HCT116 (cell line): ENCODE data around the gene PDSS1. TPM values are rescaled to one million over a fixed set of nuclear protein-coding genes. Genes with fewer than 3 reads are reported as not detected.

Experiments used
- ATAC-seq: fragments of 200-7000 bp; cut with Tn5 transposase; 2 replicates; pipeline ENCODE4 v1.9.1; 2020; ENCODE audit warnings: mild to moderate bottlenecking, moderate library complexity
- BruUV-seq: library from RNA; stranded (reverse); fragments of 400-500 nt; replicated peaks from 2 replicates; lab custom pipeline; 2021; lab: Mats Ljungman, UMichigan
- CTCF ChIA-PET: fragments of 300-600 bp; sonication (Branson Sonifier 250); formaldehyde crosslinking; loops from one replicate; lab custom pipeline; 2021; ENCODE audit warnings: antibody characterized with exemption; lab: Charles Lee
- POLR2A ChIA-PET: fragments of 300-600, 350-600 bp; sonication (Branson Sonifier 250); formaldehyde crosslinking; loops from one replicate; lab custom pipeline; 2021; ENCODE audit warnings: antibody characterized with exemption; lab: Charles Lee
- RAD21 ChIA-PET, 2 experiments: fragments of 300-600 bp; sonication (Branson Sonifier 250); formaldehyde crosslinking; loops; one replicate each; lab custom pipeline; 2023; ENCODE audit warnings: low total read pairs in 2 of 2; ENCODE audit not compliant: uncharacterized antibody in 2 of 2, unreplicated experiment in 2 of 2, low non-redundant PET in 1 of 2; lab: Charles Lee
- DNase-seq: peaks from one replicate; pipeline ENCODE4 v3.0.0-alpha.2; 2010; ENCODE audit warnings: low read depth, low spot score
- H2AFZ ChIP-seq: fragments of 200-600 bp; shearing (Covaris generic), sonication (generic); 2 replicates; pipeline ENCODE4 v1.6.1; 2017; ENCODE audit warnings: low read depth, mixed run types, mixed read lengths, antibody characterized with exemption, low read length; ENCODE audit not compliant: poor library complexity, severe bottlenecking
- H3K27ac ChIP-seq: 2 replicates; pipeline ENCODE4 v1.5.1; 2012; ENCODE audit warnings: low read depth, low read length
- H3K27me3 ChIP-seq: fragments of 200-600 bp; sonication (generic); 2 replicates; pipeline ENCODE4 v1.6.1; 2016; ENCODE audit warnings: mixed run types, low read length, mixed read lengths; ENCODE audit not compliant: insufficient read depth
- H3K36me3 ChIP-seq, 2 experiments: fragments of 200-500 bp in 1 of 2; fragments of 200-600 bp in 1 of 2; sonication (Bioruptor generic) in 1 of 2; sonication (generic) in 1 of 2; 2 replicates each; pipeline versions ENCODE4 v1.5.1 to v1.6.1; 2014 to 2016; ENCODE audit warnings: low read length in 2 of 2, inconsistent platforms in 1 of 2, mixed read lengths in 1 of 2, mixed run types in 1 of 2; ENCODE audit not compliant: insufficient read depth in 2 of 2, control insufficient read depth in 1 of 2
- H3K4me1 ChIP-seq, 2 experiments: fragments of 200-600 bp in 1 of 2; sonication (generic) in 1 of 2; 2 replicates each; pipeline versions ENCODE4 v1.5.1 to v1.6.1; 2012 to 2017; ENCODE audit warnings: low read length in 2 of 2, inconsistent platforms in 1 of 2, mild to moderate bottlenecking in 1 of 2, mixed read lengths in 1 of 2, mixed run types in 1 of 2, moderate library complexity in 1 of 2; ENCODE audit not compliant: insufficient read depth in 2 of 2, control insufficient read depth in 1 of 2
- H3K4me2 ChIP-seq: fragments of 200-600 bp; sonication (generic); 2 replicates; pipeline ENCODE4 v1.6.1; 2017; ENCODE audit warnings: mixed run types, low read length, mixed read lengths
- H3K4me3 ChIP-seq, 2 experiments: fragments of 200-600 bp in 1 of 2; sonication (generic) in 1 of 2; replicated peaks in 1 of 2; 2 replicates each; pipeline ENCODE4 v1.5.1; 2011 to 2016; ENCODE audit warnings: low read length in 2 of 2, control low read depth in 1 of 2, low read depth in 1 of 2, mild to moderate bottlenecking in 1 of 2, mixed read lengths in 1 of 2, mixed run types in 1 of 2
- H3K79me2 ChIP-seq: fragments of 200-600 bp; sonication (generic); 2 replicates; pipeline ENCODE4 v1.6.1; 2017; ENCODE audit warnings: mild to moderate bottlenecking, mixed run types, low read length, moderate library complexity, mixed read lengths; ENCODE audit not compliant: insufficient read depth
- H3K9ac ChIP-seq: fragments of 200-600 bp; sonication (generic); 2 replicates; pipeline ENCODE4 v1.6.1; 2016; ENCODE audit warnings: low read length, mixed read lengths
- H3K9me2 ChIP-seq: fragments of 200-600 bp; sonication (generic), shearing (Covaris generic); 2 replicates; pipeline ENCODE4 v1.6.1; 2017; ENCODE audit warnings: mixed run types, mild to moderate bottlenecking, moderate library complexity; ENCODE audit not compliant: insufficient read depth
- H3K9me3 ChIP-seq, 2 experiments: fragments of 200-500 bp in 1 of 2; fragments of 200-600 bp in 1 of 2; sonication (Bioruptor generic) in 1 of 2; sonication (generic) in 1 of 2; 2 replicates each; pipeline ENCODE4 v1.6.1; 2014 to 2017; ENCODE audit warnings: low read length in 2 of 2, mixed read lengths in 2 of 2, inconsistent platforms in 1 of 2, low read depth in 1 of 2, mild to moderate bottlenecking in 1 of 2, mixed run types in 1 of 2, moderate library complexity in 1 of 2; ENCODE audit not compliant: control insufficient read depth in 1 of 2, insufficient read depth in 1 of 2
- H4K20me1 ChIP-seq: fragments of 200-600 bp; sonication (generic), shearing (Covaris generic); 2 replicates; pipeline ENCODE4 v1.6.1; 2017; ENCODE audit warnings: mixed run types, mild to moderate bottlenecking, moderate library complexity; ENCODE audit not compliant: insufficient read depth
- CBX3 ChIP-seq: IDR thresholded peaks from 2 replicates; pipeline ENCODE4 v1.6.1; 2012; ENCODE audit warnings: low read depth
- CTCF ChIP-seq, 3 experiments: fragments of 200-600 bp in 1 of 3; sonication (generic) in 1 of 3; IDR thresholded peaks in 2 of 3; conservative IDR thresholded peaks in 1 of 3; 2 replicates each; pipeline ENCODE4 v1.5.1; 2012 to 2017; ENCODE audit warnings: low read depth in 2 of 3, low read length in 2 of 3, antibody characterized with exemption in 1 of 3, borderline replicate concordance in 1 of 3, control low read depth in 1 of 3, mild to moderate bottlenecking in 1 of 3, mixed read lengths in 1 of 3, mixed run types in 1 of 3, moderate library complexity in 1 of 3; ENCODE audit not compliant: insufficient read depth in 1 of 3
- EZH2phosphoT487 ChIP-seq: fragments of 200-600 bp; IDR thresholded peaks from 2 replicates; pipeline ENCODE4 v1.6.1; 2018; ENCODE audit warnings: antibody characterized with exemption, borderline replicate concordance
- FOSL1 ChIP-seq: IDR thresholded peaks from 2 replicates; pipeline ENCODE4 v1.6.1; 2012; ENCODE audit warnings: low read depth
- JUND ChIP-seq: IDR thresholded peaks from 2 replicates; pipeline ENCODE4 v1.6.1; 2012
- SIN3A ChIP-seq: IDR thresholded peaks from 2 replicates; pipeline ENCODE4 v1.6.1; 2012; ENCODE audit warnings: low read depth
- SRF ChIP-seq: IDR thresholded peaks from 2 replicates; pipeline ENCODE4 v1.6.1; 2012; ENCODE audit warnings: low read depth
- YY1 ChIP-seq: IDR thresholded peaks from 2 replicates; pipeline ENCODE4 v1.6.1; 2011; ENCODE audit warnings: low read length, low read depth, moderate library complexity, mild to moderate bottlenecking; ENCODE audit not compliant: insufficient replicate concordance; ENCODE audit errors: extremely low read depth
- ZBTB33 ChIP-seq: IDR thresholded peaks from 2 replicates; pipeline ENCODE4 v1.6.1; 2011; ENCODE audit warnings: mild to moderate bottlenecking, low read length, moderate library complexity; ENCODE audit not compliant: insufficient replicate concordance; ENCODE audit errors: extremely low read depth
- ZFX ChIP-seq: fragments of 450-650 bp; IDR thresholded peaks from 2 replicates; pipeline ENCODE4 v1.6.1; 2017
- ZNF274 ChIP-seq: fragments of 200-500 bp; sonication (Bioruptor generic); IDR thresholded peaks from 2 replicates; pipeline ENCODE4 v1.6.1; 2014; ENCODE audit warnings: mild to moderate bottlenecking, low read depth, low read length, inconsistent platforms
- intact Hi-C: fragments of 100-400 bp; cut with micrococcal nuclease; formaldehyde crosslinking; loops from 2 replicates; pipeline ENCODE4 v1.10.0; 2022
- total RNA-seq: library from RNA; stranded (reverse); gene quantifications from one replicate; pipeline ENCODE4 v1.2.1, GENCODE V29; 2021; ENCODE audit not compliant: unreplicated experiment
- TF ChIP-seq, protein P1 (sequence below): IDR thresholded peaks from 2 replicates; pipeline ENCODE4 v1.6.1; 2012
- TF ChIP-seq, protein P2 (sequence below): IDR thresholded peaks from 2 replicates; pipeline ENCODE4 v1.6.1; 2012

Gene PDSS1
- total RNA-seq, 1 experiment from 2014 or later, result 23.5 TPM

GRCh38 chr10:26735435-26735834, 37.9 kb downstream of the PDSS1 start:
- no TSS peak for BruUV-seq
- Histone ChIP-seq H3K9me3 (no peaks in the 10 kb centered on the region), H3K4me1 (no peaks in the 10 kb centered on the region), H3K4me2 (no peak overlapping the region), H3K9me2 (no peaks in the 10 kb centered on the region), H3K79me2 (no peaks in the 10 kb centered on the region), H4K20me1 (no peaks in the 10 kb centered on the region), H3K4me3 (no peak overlapping the region), H2AFZ (no peak overlapping the region), H3K27me3 (no peaks in the 10 kb centered on the region), H3K27ac (no peak overlapping the region), H3K36me3 (peaks cover 41 to 60% of the 10 kb centered on the region in 2 experiments; a peak in 3 of 4 replicates), H3K9ac (no peak overlapping the region)
- intact Hi-C loops, result no loop called here
- CTCF ChIA-PET, result interaction anchor here (2.1 kb wide), 1 partner anchor 9 kb away, joined by 8 read pairs; no protein-coding TSS in a partner anchor
- POLR2A ChIA-PET, result no interaction called here
- TF ChIP-seq, protein P1, sequence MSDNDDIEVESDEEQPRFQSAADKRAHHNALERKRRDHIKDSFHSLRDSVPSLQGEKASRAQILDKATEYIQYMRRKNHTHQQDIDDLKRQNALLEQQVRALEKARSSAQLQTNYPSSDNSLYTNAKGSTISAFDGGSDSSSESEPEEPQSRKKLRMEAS, result no peak
- TF ChIP-seq, protein P2, sequence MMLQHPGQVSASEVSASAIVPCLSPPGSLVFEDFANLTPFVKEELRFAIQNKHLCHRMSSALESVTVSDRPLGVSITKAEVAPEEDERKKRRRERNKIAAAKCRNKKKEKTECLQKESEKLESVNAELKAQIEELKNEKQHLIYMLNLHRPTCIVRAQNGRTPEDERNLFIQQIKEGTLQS, result no peak
- TF ChIP-seq ZBTB33 (no peak), SIN3A (no peak), CBX3 (no peak), EZH2phosphoT487 (no peak), ZNF274 (no peak), CTCF (IDR thresholded peaks at IDR 0.05 in 2 of 3, conservative IDR thresholded peaks at IDR 0.05 in 1 of 3; ENCODE audit: borderline replicate concordance in 1 of 3, insufficient read depth in 1 of 3, low read depth in 2 of 3, low read length in 2 of 3) (no peak), SRF (no peak), YY1 (no peak), JUND (no peak), ZFX (no peak), FOSL1 (no peak)
- ATAC-seq (no peak), DNase-seq (no peak)
- RAD21 ChIA-PET, result no interaction called here
